Myocyte (in vitro differentiated cells): ENCODE data around the gene KCNJ18. TPM values are rescaled to one million over a fixed set of nuclear protein-coding genes. Genes with fewer than 3 reads are reported as not detected.
A peak's percentile ranks its signal among the peaks of the same experiment; 100 is the strongest.
"Not testable (repeated sequence)": the region's sequence is repeated elsewhere in the genome, so short reads cannot be mapped to it uniquely, and the experiment has no call there.

ENCODE experiments used
- DNase-seq: peaks from one replicate; pipeline ENCODE4 v3.0.0-alpha.2; 2012; ENCODE audit warnings: low read depth
- total RNA-seq: library from RNA; depleted of rRNA; stranded (reverse); fragments of >200 nt; gene quantifications from 2 replicates; pipeline ENCODE4 v1.2.3, GENCODE V29; 2014

Gene KCNJ18
- total RNA-seq, 1 donor from 2014 or later: not detected

GRCh38 chr17:21720566-21720965 lies 28.2 kb downstream of the KCNJ18 start:
- DNase-seq: not testable (repeated sequence)

GRCh38 chr17:21722268-21722667 lies 29.9 kb downstream of the KCNJ18 start:
- DNase-seq: not testable (repeated sequence)

GRCh38 chr17:21724216-21725006 lies 32.1 kb downstream of the KCNJ18 start:
- DNase-seq: not testable (repeated sequence)

GRCh38 chr17:21731076-21731475 lies 38.8 kb downstream of the KCNJ18 start:
- not testable (repeated sequence) for DNase-seq

- DNase-seq: not testable (repeated sequence)
Measured at GRCh38 chr17:21733931-21734330, 41.6 kb downstream of the KCNJ18 start.

GRCh38 chr17:21735814-21736213 lies 43.5 kb downstream of the KCNJ18 start:
- DNase-seq: not testable (repeated sequence)

GRCh38 chr17:21737015-21737580 lies 44.8 kb downstream of the KCNJ18 start:
- not testable (repeated sequence) for DNase-seq

- DNase-seq: not testable (repeated sequence)
Measured at GRCh38 chr17:21738241-21738640, 45.9 kb downstream of the KCNJ18 start.

GRCh38 chr17:21738877-21739474 lies 46.7 kb downstream of the KCNJ18 start:
- DNase-seq: peak; percentile 2

- DNase-seq: not testable (repeated sequence)
Measured at GRCh38 chr17:21739485-21739884, 47.2 kb downstream of the KCNJ18 start.

- peak; percentile 1 for DNase-seq
Measured at GRCh38 chr17:21740836-21741235, 48.5 kb downstream of the KCNJ18 start.

GRCh38 chr17:21741520-21741919 lies 49.2 kb downstream of the KCNJ18 start:
- not testable (repeated sequence) for DNase-seq

GRCh38 chr17:21742326-21742725 lies 50.0 kb downstream of the KCNJ18 start:
- no peak for DNase-seq

GRCh38 chr17:21744151-21744550 lies 51.8 kb downstream of the KCNJ18 start:
- not testable (repeated sequence) for DNase-seq

GRCh38 chr17:21744621-21745020 lies 52.3 kb downstream of the KCNJ18 start:
- DNase-seq: not testable (repeated sequence)

GRCh38 chr17:21745385-21746054 lies 53.2 kb downstream of the KCNJ18 start:
- not testable (repeated sequence) for DNase-seq

- DNase-seq: not testable (repeated sequence)
Measured at GRCh38 chr17:21746415-21746814, 54.1 kb downstream of the KCNJ18 start.

GRCh38 chr17:21747195-21747915 lies 55.0 kb downstream of the KCNJ18 start:
- not testable (repeated sequence) for DNase-seq

GRCh38 chr17:21748686-21749085 lies 56.4 kb downstream of the KCNJ18 start:
- not testable (repeated sequence) for DNase-seq

- peak; percentile 3 for DNase-seq
Measured at GRCh38 chr17:21749696-21750531, 57.6 kb downstream of the KCNJ18 start.
